Stimulated activated CD4-positive, alpha-beta T cell treated with anti-CD3 and anti-CD28 coated beads, Interleukin-1b, Interleukin-23, amount 100 ng/mL, for 24 hours (primary cell): ENCODE results near the gene GINM1.

ENCODE experiments used
- DNase-seq, 4 experiments: peaks; one replicate each; pipeline ENCODE4 v3.0.0-alpha.2; 2020; ENCODE audit warnings: low read depth in 4 of 4, low spot score in 1 of 4

The GINM1 gene

GRCh38 chr6:149565527-149566409 lies at the start of gene GINM1:
GINM1 (plus strand) TSS chr6:149566375; CDS start chr6:149566415, 40 bp downstream.
- DNase-seq: peak; percentile 76 to 92 (median 91)

GRCh38 chr6:149529650-149530049 lies 36.5 kb upstream of the GINM1 start:
- no peak for DNase-seq

GRCh38 chr6:149534742-149535141 lies 31.4 kb upstream of the GINM1 start:
- no peak for DNase-seq

GRCh38 chr6:149541139-149541538 lies 25.0 kb upstream of the GINM1 start:
- no peak for DNase-seq

- DNase-seq: no peak
Observed at GRCh38 chr6:149544646-149545257, 21.4 kb upstream of the GINM1 start.

GRCh38 chr6:149545258-149545753 lies 20.9 kb upstream of the GINM1 start:
- peak in 2 of 4 experiments; percentile 21 to 22 for DNase-seq

- DNase-seq: peak; percentile 92 to 96 (median 93)
Observed at GRCh38 chr6:149545754-149546471, 20.3 kb upstream of the GINM1 start, which contains the start of gene PPIL4. PPIL4 (minus strand) TSS chr6:149546043; CDS start chr6:149546005, 38 bp downstream.

- no peak for DNase-seq
Observed at GRCh38 chr6:149551920-149552319, 14.3 kb upstream of the GINM1 start.

GRCh38 chr6:149558029-149558428 lies 8.1 kb upstream of the GINM1 start:
- DNase-seq: no peak

GRCh38 chr6:149559389-149559788 lies 6.8 kb upstream of the GINM1 start:
- no peak for DNase-seq

- DNase-seq: no peak
Observed at GRCh38 chr6:149560736-149561135, 5.4 kb upstream of the GINM1 start.

- DNase-seq: no peak
Observed at GRCh38 chr6:149563203-149563927, 2.8 kb upstream of the GINM1 start.

GRCh38 chr6:149563928-149564325 lies 2.2 kb upstream of the GINM1 start:
- DNase-seq: no peak

- DNase-seq: peak; percentile 17 to 35 (median 28)
Observed at GRCh38 chr6:149566410-149567193, 427 bp downstream of the GINM1 start.

GRCh38 chr6:149567194-149567586 lies 1.0 kb downstream of the GINM1 start:
- DNase-seq: no peak

- no peak for DNase-seq
Observed at GRCh38 chr6:149567945-149568585, 1.9 kb downstream of the GINM1 start.

GRCh38 chr6:149580880-149581279 lies 14.7 kb downstream of the GINM1 start:
- no peak for DNase-seq

GRCh38 chr6:149581349-149581748 lies 15.2 kb downstream of the GINM1 start:
- no peak for DNase-seq

GRCh38 chr6:149586149-149586548 lies 20.0 kb downstream of the GINM1 start:
- no peak for DNase-seq
